Suprapubic skin (tissue), 4 donors: ENCODE results near the gene AIFM3. TPM values are rescaled to one million over a fixed set of nuclear protein-coding genes. Genes with fewer than 3 reads are reported as not detected.

Experiments
- DNase-seq, 2 donors: peaks; one replicate each; pipeline ENCODE4 v3.0.0-alpha.2; 2019; ENCODE audit warnings: low spot score in 2 of 2
- H3K27ac ChIP-seq: fragments of 200-600 bp; sonication (generic); one replicate; pipeline ENCODE4 v1.5.1; 2019
- H3K27me3 ChIP-seq: fragments of 200-600 bp; sonication (generic); one replicate; pipeline ENCODE4 v1.5.1; 2019
- H3K36me3 ChIP-seq: fragments of 200-600 bp; sonication (generic); one replicate; pipeline ENCODE4 v1.5.1; 2019
- H3K4me1 ChIP-seq: fragments of 200-600 bp; sonication (generic); one replicate; pipeline ENCODE4 v1.5.1; 2019
- H3K4me3 ChIP-seq: fragments of 200-600 bp; sonication (generic); one replicate; pipeline ENCODE4 v1.5.1; 2019; ENCODE audit warnings: mild to moderate bottlenecking
- H3K9me3 ChIP-seq: fragments of 200-600 bp; sonication (generic); one replicate; pipeline ENCODE4 v1.5.1; 2019
- CTCF ChIP-seq, 2 donors: fragments of 200-600 bp in 1 of 2; fragments of 450-650 bp in 1 of 2; sonication (generic) in 1 of 2; IDR thresholded peaks; one replicate each; pipeline ENCODE4 v1.5.1; 2016 to 2019; ENCODE audit warnings: antibody characterized with exemption in 2 of 2, mild to moderate bottlenecking in 1 of 2, moderate library complexity in 1 of 2
- EP300 ChIP-seq: sonication (generic); formaldehyde crosslinking; IDR thresholded peaks from one replicate; pipeline ENCODE4 v1.6.1; 2017; ENCODE audit warnings: antibody characterized with exemption
- POLR2A ChIP-seq, 2 donors: fragments of 450-650 bp; IDR thresholded peaks; one replicate each; pipeline ENCODE4 v1.6.1; 2017; ENCODE audit warnings: antibody characterized with exemption in 2 of 2, mild to moderate bottlenecking in 2 of 2, moderate library complexity in 2 of 2
- POLR2AphosphoS5 ChIP-seq, 3 donors: sonication (generic); formaldehyde crosslinking; IDR thresholded peaks; one replicate each; pipeline ENCODE4 v1.6.1; 2017; ENCODE audit warnings: antibody characterized with exemption in 3 of 3
- WGBS: methylation state at CpG from one replicate; pipeline ENCODE4 v1.1.5; 2018; 5-methylcytosine and 5-hydroxymethylcytosine counted together
- total RNA-seq, 4 donors: library from RNA; depleted of rRNA; stranded (reverse); fragments of >200 nt; gene quantifications; one replicate each; pipeline ENCODE4 v1.1.0, GENCODE V29; 2016

AIFM3 gene
- total RNA-seq, 4 donors from 2014 or later, result 0.72 TPM; not detected in 3

GRCh38 chr22:21026783-21027692 is 60.0 kb downstream of the AIFM3 start:
- no peak overlapping the region for H3K27ac ChIP-seq
- peaks cover 18% of the 10 kb centered on the region for H3K4me1 ChIP-seq
- H3K36me3 ChIP-seq, result no peaks in the 10 kb centered on the region
- H3K4me3 ChIP-seq, result no peak overlapping the region
- 78% methylated on average over 7 of the region's 14 CpGs for WGBS
- no peaks in the 10 kb centered on the region for H3K9me3 ChIP-seq
- TF ChIP-seq EP300 (no peak), POLR2AphosphoS5 (IDR thresholded peaks at IDR 0.05) (no peak), POLR2A (IDR thresholded peaks at IDR 0.05) (no peak), CTCF (IDR thresholded peaks at IDR 0.05) (no peak)
- peaks cover 28% of the 10 kb centered on the region for H3K27me3 ChIP-seq
- DNase-seq, result no peak

GRCh38 chr22:21028277-21029251 is 61.5 kb downstream of the AIFM3 start:
- Histone ChIP-seq H3K27ac (no peak overlapping the region), H3K9me3 (no peaks in the 10 kb centered on the region), H3K4me3 (no peak overlapping the region), H3K27me3 (peaks cover 35% of the 10 kb centered on the region), H3K36me3 (no peaks in the 10 kb centered on the region), H3K4me1 (peaks cover 24% of the 10 kb centered on the region)
- no peak for DNase-seq
- 87% methylated on average over 3 of the region's 13 CpGs for WGBS
- TF ChIP-seq POLR2AphosphoS5 (IDR thresholded peaks at IDR 0.05), result no peak
- no peak for TF ChIP-seq EP300
- no peak for TF ChIP-seq POLR2A (IDR thresholded peaks at IDR 0.05)
- no peak for TF ChIP-seq CTCF (IDR thresholded peaks at IDR 0.05)

- Histone ChIP-seq H3K4me1 (peaks cover 24% of the 10 kb centered on the region), H3K36me3 (no peaks in the 10 kb centered on the region), H3K9me3 (no peaks in the 10 kb centered on the region), H3K4me3 (no peak overlapping the region), H3K27ac (no peak overlapping the region), H3K27me3 (peaks cover 35% of the 10 kb centered on the region)
- no peak for DNase-seq
- TF ChIP-seq EP300 (no peak), CTCF (IDR thresholded peaks at IDR 0.05) (no peak), POLR2AphosphoS5 (IDR thresholded peaks at IDR 0.05) (no peak), POLR2A (IDR thresholded peaks at IDR 0.05) (no peak)
- WGBS, result 72% methylated on average over 10 of the region's 12 CpGs
These were observed 62.5 kb downstream of the AIFM3 start for GRCh38 chr22:21029486-21030025.

GRCh38 chr22:21030032-21030431 is 63.0 kb downstream of the AIFM3 start:
- Histone ChIP-seq H3K9me3 (no peaks in the 10 kb centered on the region), H3K4me3 (no peak overlapping the region), H3K4me1 (peaks cover 24% of the 10 kb centered on the region), H3K27ac (no peak overlapping the region), H3K27me3 (peaks cover 35% of the 10 kb centered on the region), H3K36me3 (no peaks in the 10 kb centered on the region)
- no peak for DNase-seq
- TF ChIP-seq EP300 (no peak), POLR2AphosphoS5 (IDR thresholded peaks at IDR 0.05) (no peak), CTCF (IDR thresholded peaks at IDR 0.05) (no peak), POLR2A (IDR thresholded peaks at IDR 0.05) (no peak)
- WGBS, result 89% methylated on average over 15 of the region's 15 CpGs

Other genes with a start within 250 kb of the AIFM3 start
- under 1 TPM in 1 of 4 donors, not detected in 3; 0.40 TPM for gene SERPIND1, start 193.1 kb upstream of the AIFM3 start, total RNA-seq
- 100 to 1,000 TPM in 1 of 4 donors, 10 to 100 TPM in 3; 44.7 to 136 (median 67.7) TPM for gene PI4KA, start 108.4 kb upstream of the AIFM3 start, total RNA-seq
- gene SNAP29, start 108.2 kb upstream of the AIFM3 start, total RNA-seq, result 10 to 100 TPM; 19.1 to 29.8 (median 22.8) TPM
- gene CRKL, start 49.8 kb upstream of the AIFM3 start, total RNA-seq, result 10 to 100 TPM; 52.7 to 75.3 (median 71.9) TPM
- 10 to 100 TPM; 29.3 to 75.6 (median 46.9) TPM for gene LZTR1, start 15.0 kb downstream of the AIFM3 start, total RNA-seq
- gene THAP7, start 34.9 kb downstream of the AIFM3 start, total RNA-seq, result 10 to 100 TPM; 33.9 to 57.0 (median 37.4) TPM
- gene P2RX6, start 47.9 kb downstream of the AIFM3 start, total RNA-seq, result 1 to 10 TPM in 3 of 4 donors, under 1 TPM in 1; 0.21 to 3.1 (median 1.0) TPM
- 1 to 10 TPM in 3 of 4 donors, under 1 TPM in 1; 0.48 to 2.2 (median 1.6) TPM for gene SLC7A4, start 65.3 kb downstream of the AIFM3 start, total RNA-seq
- not detected for gene LRRC74B, start 78.7 kb downstream of the AIFM3 start, total RNA-seq